NCI-H2107 (cell line): ENCODE measurements around the gene BSG.
"Not testable (repeated sequence)": the region's sequence is repeated elsewhere in the genome, so short reads cannot be mapped to it uniquely, and the experiment has no call there.

Experiments
- DNase-seq: peaks from one replicate; lab custom pipeline; 2025; lab: John Stamatoyannopoulos, UW

BSG gene

GRCh38 chr19:604355-604754 is 32.0 kb downstream of the BSG start:
- DNase-seq: no peak

GRCh38 chr19:605061-605971 is 32.9 kb downstream of the BSG start:
- not testable (repeated sequence) for DNase-seq

- DNase-seq: no peak
Measured at GRCh38 chr19:607301-608154, 35.1 kb downstream of the BSG start.

DNA sequence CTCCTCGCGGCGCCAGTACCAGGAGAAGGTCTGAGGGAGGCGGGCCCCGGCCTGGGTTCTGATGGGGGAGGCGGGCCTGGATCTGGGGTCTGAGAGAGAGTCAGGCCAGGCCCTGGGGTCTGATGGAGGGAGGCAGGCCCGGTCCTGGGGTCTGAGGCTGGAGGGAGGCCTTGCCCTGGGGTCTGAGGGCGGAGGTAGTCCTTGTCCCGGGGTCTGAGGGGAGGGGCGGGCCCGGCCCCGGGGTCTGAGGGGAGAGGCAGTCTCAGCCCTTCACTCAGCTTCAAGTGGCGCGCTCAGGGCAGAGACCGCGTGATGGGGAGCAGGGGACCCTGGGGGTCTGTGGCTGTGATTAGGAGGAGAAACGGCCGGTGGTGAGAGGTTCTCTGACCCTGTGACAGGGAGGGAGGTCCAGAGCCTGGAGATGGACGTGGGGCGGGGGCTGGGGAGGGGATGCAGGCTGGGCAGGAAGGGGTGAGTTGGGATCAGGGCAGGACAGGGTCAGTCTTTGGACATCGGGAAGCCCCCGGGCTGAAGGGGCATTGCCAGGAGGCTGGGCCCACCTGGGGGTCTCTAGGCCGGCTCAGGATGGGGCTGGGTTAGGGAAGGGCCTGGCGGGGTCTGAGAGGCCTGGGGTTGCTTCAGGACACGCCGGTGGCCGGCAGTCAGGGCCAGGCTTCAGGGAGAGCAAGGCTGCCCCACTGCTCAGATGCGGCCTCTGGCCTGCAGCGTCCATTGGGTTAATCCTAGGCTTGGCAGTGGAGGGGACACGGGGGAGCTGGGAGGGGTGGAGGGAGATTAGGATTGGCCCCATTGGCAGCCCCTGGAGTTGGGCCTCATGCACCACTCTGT is 36.0 kb downstream of the BSG start:
- no peak for DNase-seq

- DNase-seq: no peak
Measured at GRCh38 chr19:609004-609346, 36.6 kb downstream of the BSG start.

GRCh38 chr19:610071-610800 is 37.8 kb downstream of the BSG start:
- no peak for DNase-seq

DNA sequence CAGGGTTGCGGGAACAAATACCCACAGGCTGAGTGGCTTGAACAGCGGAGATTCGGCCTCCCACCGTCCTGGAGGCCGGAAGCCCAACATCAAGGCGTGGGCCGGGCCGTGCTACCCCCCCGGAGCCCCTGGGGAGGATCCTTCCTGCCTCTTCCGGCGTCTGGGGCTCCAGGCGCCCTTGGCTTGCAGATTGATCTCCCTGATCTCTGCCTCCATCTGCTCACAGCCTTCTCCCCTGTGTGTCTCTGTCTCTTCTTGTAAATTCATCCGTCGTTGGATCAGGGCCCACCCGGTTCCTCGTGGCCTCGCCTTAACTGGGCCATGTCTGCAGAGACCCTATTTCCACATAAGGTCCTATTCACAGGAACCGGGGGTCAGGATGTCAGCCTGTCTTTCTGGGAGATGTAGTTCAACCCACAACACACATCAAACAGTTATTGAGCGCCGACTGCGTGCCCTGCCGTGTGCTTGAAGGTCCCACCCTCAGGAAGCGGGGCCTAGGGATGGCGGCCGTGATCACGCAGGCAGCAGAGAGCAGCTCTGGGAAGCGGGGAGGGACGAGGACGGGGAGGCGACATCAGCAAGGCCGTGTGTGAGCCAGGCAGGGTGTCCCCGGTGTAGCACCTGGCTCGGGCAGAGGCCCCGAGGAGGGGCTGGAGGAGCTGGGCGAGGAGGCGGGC is 38.5 kb downstream of the BSG start:
- no peak for DNase-seq

DNA sequence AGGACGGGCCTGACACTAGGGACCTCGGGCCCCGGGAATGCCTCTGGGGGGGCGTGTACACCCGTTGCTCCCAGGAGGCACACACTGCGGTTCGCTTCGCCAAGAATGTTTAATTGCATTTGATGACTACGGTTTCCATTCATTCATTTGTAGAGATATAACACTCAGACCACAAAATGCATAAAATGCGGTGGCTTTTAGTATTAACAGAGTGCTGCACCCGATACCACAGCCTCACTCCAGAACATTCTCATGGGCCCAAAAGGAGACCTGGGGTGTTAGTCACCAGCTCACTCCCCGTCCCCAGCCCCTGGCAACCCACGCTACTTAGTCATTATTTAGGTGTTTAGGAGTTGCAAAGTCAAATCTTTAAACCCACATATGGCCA is 39.1 kb downstream of the BSG start:
- peak; percentile 39 for DNase-seq

GRCh38 chr19:612941-613340 is 40.5 kb downstream of the BSG start:
- DNase-seq: no peak

GRCh38 chr19:613732-614567 is 41.6 kb downstream of the BSG start:
- DNase-seq: no peak

- DNase-seq: no peak
Measured at GRCh38 chr19:615619-616018, 43.2 kb downstream of the BSG start.

GRCh38 chr19:616062-616700 is 43.8 kb downstream of the BSG start:
- DNase-seq: no peak

GRCh38 chr19:616747-617526 is 44.5 kb downstream of the BSG start:
- DNase-seq: no peak

DNA sequence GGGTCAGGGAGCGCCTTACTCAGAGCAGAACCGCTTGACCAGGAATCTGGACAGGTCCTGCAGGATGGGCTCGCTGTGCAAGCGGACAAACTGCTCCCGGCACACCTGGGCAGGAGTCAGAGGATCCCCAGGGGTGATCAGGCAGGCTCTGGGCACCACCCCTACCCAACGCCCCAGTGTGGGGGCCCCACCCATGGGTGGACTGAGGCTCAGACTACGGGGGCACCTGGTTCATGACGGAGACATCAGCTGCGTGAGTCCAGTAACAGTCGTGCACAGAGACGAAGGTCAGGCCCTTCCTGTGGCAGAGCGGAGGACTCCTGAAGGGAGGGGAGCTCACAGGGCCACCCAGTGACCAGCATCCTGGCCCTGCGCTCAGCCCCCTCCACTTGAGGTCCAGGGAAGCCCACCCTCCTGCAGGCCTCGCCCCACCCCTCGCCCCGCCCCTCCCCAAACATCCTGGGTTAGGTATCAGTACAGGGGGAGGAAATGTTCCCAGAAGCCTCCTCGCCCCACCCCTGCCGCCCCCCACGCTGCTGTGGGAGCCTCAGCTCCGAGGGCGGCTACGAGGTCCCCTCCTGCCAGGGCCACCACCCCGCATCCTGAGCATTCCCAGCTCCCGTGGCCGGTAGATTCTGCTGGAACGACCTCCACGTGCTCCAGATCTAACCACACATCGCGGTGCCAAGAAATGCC is 45.3 kb downstream of the BSG start:
- no peak for DNase-seq

GRCh38 chr19:618247-618619 is 45.8 kb downstream of the BSG start:
- DNase-seq: no peak

DNA sequence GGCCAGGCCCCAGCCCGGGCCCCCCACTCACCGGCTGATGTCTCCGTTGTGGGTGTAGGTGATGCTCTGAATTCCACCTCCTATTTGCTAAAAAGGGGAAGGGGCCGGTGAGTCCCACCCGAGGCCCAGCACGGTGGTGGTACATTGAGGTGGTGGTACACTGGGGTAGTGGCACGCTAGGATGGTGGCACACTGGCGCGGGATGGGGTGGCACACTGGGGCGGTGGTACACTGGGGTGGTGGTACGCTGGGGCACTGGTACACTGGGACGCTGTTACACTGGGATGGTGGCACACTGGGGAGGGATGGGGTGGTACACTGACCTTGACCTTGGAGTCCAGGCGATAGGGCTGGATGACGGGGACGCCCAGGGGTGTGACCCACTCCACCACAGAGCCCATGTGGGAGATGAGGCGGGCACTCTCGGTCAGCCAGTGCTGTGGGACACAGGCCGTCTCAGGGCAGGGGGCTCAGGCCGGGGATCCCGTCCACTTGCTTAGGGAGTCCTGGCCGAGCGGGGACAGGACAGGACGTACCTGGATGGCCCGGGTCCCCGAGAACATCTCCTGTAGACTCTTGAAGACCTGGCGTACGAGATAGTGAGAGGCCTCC is 46.4 kb downstream of the BSG start:
- DNase-seq: no peak

DNA sequence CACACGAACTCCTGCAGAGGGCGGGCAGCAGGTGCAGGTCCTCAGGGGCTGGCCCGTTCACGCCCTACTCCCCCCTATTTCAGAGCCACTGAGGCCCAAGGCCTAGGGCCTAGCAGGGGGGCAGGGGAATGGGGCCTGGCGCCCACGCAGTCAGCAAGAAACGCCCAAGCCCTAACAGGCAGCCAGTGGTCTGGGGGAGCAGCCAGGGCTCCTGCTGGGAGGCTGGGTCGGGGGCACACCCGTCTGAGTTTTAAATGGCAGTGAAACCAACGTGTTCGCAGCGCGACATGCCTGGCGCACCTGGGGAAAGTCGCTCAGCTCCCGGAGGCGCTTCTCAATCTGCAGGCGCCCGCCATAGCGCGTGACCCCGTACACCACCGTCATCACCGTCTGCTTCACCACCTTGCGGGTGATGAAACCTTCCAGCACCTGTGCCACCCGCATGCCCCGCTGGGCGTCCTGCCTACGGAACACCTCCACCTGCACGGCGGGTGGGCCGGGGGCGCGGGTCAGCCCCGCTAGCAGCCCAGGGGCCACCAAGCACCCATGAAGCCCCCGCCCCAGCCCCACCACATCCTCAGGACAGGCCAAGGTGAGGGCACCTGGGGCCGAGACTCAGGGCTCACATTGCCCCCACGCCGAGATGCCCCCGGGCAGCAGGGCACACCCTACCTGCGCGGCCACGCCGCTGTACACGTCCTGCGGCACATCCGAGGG is 47.0 kb downstream of the BSG start:
- no peak for DNase-seq
